ENCODE measurements around the gene SLC49A3.

- TF ChIP-seq CTCF (IDR thresholded peaks at IDR 0.05; ENCODE audit: borderline replicate concordance, extremely low read depth, low read length, poor library complexity, severe bottlenecking) (no peak), EZH2 (IDR thresholded peaks at IDR 0.05; ENCODE audit: borderline replicate concordance, low read depth, low read length, severe bottlenecking) (no peak)
These were observed 15.4 kb downstream of the SLC49A3 start for GRCh38 chr4:673349-674091.
